ENCODE results near the gene TGFB1. TPM values are rescaled to one million over a fixed set of nuclear protein-coding genes. Genes with fewer than 3 reads are reported as not detected.

Gene TGFB1
- total RNA-seq, 4 donors from 2014 or later, result 11.4 to 26.9 (median 22.2) TPM

DNA sequence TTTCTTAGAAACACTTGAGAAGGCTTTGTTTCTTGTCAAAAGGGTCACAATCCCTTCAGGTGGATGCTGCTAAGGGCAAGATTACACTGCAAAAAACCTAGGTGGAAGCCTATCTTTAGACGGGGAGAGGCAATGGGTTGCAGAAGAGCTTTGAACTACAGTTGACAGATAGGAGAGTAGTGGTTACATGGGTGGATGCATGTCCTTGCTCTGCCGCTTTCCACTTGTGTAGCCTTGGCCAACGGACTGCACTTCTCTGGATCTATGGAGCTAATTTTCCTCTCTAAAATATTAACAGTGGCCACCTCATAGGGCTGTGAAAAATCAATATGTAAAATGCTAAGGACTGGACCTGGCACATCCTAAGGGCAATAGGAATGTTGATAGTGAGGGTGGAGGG is 44.9 kb upstream of the TGFB1 start:
- TF ChIP-seq, protein P1, sequence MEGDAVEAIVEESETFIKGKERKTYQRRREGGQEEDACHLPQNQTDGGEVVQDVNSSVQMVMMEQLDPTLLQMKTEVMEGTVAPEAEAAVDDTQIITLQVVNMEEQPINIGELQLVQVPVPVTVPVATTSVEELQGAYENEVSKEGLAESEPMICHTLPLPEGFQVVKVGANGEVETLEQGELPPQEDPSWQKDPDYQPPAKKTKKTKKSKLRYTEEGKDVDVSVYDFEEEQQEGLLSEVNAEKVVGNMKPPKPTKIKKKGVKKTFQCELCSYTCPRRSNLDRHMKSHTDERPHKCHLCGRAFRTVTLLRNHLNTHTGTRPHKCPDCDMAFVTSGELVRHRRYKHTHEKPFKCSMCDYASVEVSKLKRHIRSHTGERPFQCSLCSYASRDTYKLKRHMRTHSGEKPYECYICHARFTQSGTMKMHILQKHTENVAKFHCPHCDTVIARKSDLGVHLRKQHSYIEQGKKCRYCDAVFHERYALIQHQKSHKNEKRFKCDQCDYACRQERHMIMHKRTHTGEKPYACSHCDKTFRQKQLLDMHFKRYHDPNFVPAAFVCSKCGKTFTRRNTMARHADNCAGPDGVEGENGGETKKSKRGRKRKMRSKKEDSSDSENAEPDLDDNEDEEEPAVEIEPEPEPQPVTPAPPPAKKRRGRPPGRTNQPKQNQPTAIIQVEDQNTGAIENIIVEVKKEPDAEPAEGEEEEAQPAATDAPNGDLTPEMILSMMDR (IDR thresholded peaks at IDR 0.05), result no peak
- TF ChIP-seq POLR2A (IDR thresholded peaks at IDR 0.05), result no peak
- DNase-seq (ENCODE audit: low spot score in 2 of 2), result no peak
- intact Hi-C loops (cut with DNase I; ENCODE audit: low total_unique reads), result no loop called here
- no peak overlapping the region for H3K4me3 ChIP-seq (ENCODE audit: low read depth, poor library complexity, severe bottlenecking)
- 45 to 52% methylated on average over 3 of the region's 3 CpGs for WGBS, 2 donors

GRCh38 chr19:41398050-41398418 is 44.3 kb upstream of the TGFB1 start:
- H3K4me3 ChIP-seq (ENCODE audit: low read depth, poor library complexity, severe bottlenecking), result peak overlapping the region; percentile 98
- WGBS, 2 donors, result 1 to 2% methylated on average over 5 of the region's 5 CpGs
- intact Hi-C loops (cut with DNase I; ENCODE audit: low total_unique reads), result no loop called here
- DNase-seq (ENCODE audit: low spot score in 2 of 2), result no peak
- no peak for TF ChIP-seq POLR2A (IDR thresholded peaks at IDR 0.05)
- TF ChIP-seq, protein P1 (IDR thresholded peaks at IDR 0.05), result no peak

DNA sequence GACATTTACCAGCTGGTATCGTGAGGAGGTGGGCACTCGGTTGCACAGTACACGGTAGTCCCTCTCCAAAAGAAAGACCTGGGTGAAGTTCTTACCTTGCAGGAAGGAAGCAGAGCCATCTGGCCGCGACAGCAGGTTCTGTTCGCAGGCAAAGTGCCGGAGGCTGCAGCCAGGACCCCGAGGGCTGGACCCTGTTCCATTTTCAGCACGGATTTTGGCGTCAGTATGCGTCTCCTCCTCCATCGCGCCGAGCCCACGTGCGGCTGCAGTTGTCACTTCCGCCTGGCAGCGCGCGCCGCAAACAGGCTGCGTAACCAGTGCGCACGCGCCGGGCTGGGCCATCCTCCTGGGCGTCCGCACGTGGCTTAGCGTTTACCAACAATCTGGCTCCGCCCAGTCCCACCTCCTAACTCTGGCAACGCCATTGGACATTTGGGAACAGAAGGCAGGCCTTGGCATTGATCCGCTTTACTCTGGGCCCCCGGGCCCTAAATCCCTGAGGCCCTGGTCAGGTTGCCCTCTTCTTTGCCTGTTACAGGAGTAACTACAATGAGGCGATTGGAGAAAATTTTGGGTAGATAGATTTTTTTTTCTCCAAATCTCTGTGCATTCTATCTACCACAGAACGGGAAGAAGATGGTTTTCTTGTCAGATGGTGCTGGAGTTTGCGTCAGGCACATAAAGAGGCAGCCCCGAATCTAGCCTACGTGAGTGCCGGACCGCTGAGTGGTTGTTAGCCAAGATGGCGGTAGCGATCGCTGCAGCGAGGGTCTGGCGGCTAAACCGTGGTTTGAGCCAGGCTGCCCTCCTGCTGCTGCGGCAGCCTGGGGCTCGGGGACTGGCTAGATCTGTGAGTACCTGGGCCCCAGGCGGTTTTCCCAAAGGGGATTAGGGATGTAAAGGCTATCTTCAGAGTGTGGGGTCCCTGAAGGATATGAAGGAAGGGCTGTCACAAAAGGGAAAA is 43.6 kb upstream of the TGFB1 start, which contains the start of the genes BCKDHA and EXOSC5:
TSS of gene BCKDHA (plus strand) at position 733 of the 964 bp plus-strand sequence. CDS start at position 743, 10 bp downstream.
TSS of gene EXOSC5 (minus strand) at position 274 of the 964 bp plus-strand sequence. CDS start at position 243, 31 bp downstream.
- intact Hi-C loops (cut with DNase I; ENCODE audit: low total_unique reads), result no loop called here
- WGBS, 2 donors, result 0% methylated on average over 30 to 50 of the region's 50 CpGs

DNA sequence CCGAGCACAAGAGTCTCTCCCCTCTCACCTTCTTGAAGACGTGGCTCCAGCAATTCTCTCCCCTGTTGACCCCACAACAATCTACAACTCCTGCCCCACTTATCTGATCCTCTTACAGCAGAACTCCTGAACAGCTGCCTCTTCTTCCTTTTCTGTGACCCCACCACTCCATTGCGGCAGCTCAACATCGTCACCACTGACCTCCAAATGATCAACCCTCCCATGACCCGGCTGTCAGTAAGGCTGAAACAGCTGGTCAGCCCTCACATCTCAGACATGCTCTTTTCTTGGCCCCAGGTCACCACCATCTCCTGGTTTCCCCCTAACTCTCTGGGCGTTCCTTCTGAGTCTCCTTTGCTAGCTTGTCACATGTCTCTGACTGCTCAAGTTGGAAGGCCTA is 41.6 kb upstream of the TGFB1 start:
- intact Hi-C loops (cut with DNase I; ENCODE audit: low total_unique reads), result no loop called here
- DNase-seq (ENCODE audit: low spot score in 2 of 2), result no peak
- WGBS, 2 donors, result 55 to 70% methylated on average over 6 of the region's 6 CpGs
- H3K4me3 ChIP-seq (ENCODE audit: low read depth, poor library complexity, severe bottlenecking), result no peak overlapping the region
- TF ChIP-seq, protein P1 (IDR thresholded peaks at IDR 0.05), result no peak
- no peak for TF ChIP-seq POLR2A (IDR thresholded peaks at IDR 0.05)

More for the DNA sequence above, 43.6 kb upstream of the TGFB1 start, which contains the start of the genes BCKDHA and EXOSC5:
- DNase-seq (ENCODE audit: low spot score in 2 of 2), result peak; percentile 99 to 100
- H3K4me3 ChIP-seq (ENCODE audit: low read depth, poor library complexity, severe bottlenecking), result peak within 1 kb of the TSS; percentile 98
- TF ChIP-seq POLR2A (IDR thresholded peaks at IDR 0.05), result no peak
- TF ChIP-seq, protein P1 (IDR thresholded peaks at IDR 0.05), result no peak

- TF ChIP-seq, protein P1 (IDR thresholded peaks at IDR 0.05), result no peak
- TF ChIP-seq POLR2A (IDR thresholded peaks at IDR 0.05), result no peak
- 80 to 88% methylated on average over 12 of the region's 12 CpGs for WGBS, 2 donors
- no peak for DNase-seq (ENCODE audit: low spot score in 2 of 2)
- intact Hi-C loops (cut with DNase I; ENCODE audit: low total_unique reads), result no loop called here
- no peak overlapping the region for H3K4me3 ChIP-seq (ENCODE audit: low read depth, poor library complexity, severe bottlenecking)
Measured at GRCh38 chr19:41392775-41393174, 39.1 kb upstream of the TGFB1 start.
